Measurements from ENCODE around the gene CTNNA3.

CTNNA3 gene

GRCh38 chr10:66273966-66274519 lies 1422.0 kb downstream of the CTNNA3 start:
- DNase-seq (ENCODE audit: low read depth, low spot score), result no peak
- H3K4me3 ChIP-seq (ENCODE audit: low read depth, low read length), result no peak overlapping the region
- in situ Hi-C loops (cut with HindIII; ENCODE audit: low sequenced_read_pairs), result no loop called here
- no peak for TF ChIP-seq CTCF (IDR thresholded peaks at IDR 0.05; ENCODE audit: low read depth, low read length)

GRCh38 chr10:66265398-66265797 lies 1430.6 kb downstream of the CTNNA3 start:
- in situ Hi-C loops (cut with HindIII; ENCODE audit: low sequenced_read_pairs), result no loop called here
- TF ChIP-seq CTCF (IDR thresholded peaks at IDR 0.05; ENCODE audit: low read depth, low read length), result no peak
- no peak overlapping the region for H3K4me3 ChIP-seq (ENCODE audit: low read depth, low read length)
- DNase-seq (ENCODE audit: low read depth, low spot score), result no peak

GRCh38 chr10:66259836-66260235 lies 1436.2 kb downstream of the CTNNA3 start:
- H3K4me3 ChIP-seq (ENCODE audit: low read depth, low read length), result no peak overlapping the region
- no peak for TF ChIP-seq CTCF (IDR thresholded peaks at IDR 0.05; ENCODE audit: low read depth, low read length)
- in situ Hi-C loops (cut with HindIII; ENCODE audit: low sequenced_read_pairs), result no loop called here
- no peak for DNase-seq (ENCODE audit: low read depth, low spot score)

GRCh38 chr10:66258693-66259092 lies 1437.3 kb downstream of the CTNNA3 start:
- no peak overlapping the region for H3K4me3 ChIP-seq (ENCODE audit: low read depth, low read length)
- TF ChIP-seq CTCF (IDR thresholded peaks at IDR 0.05; ENCODE audit: low read depth, low read length), result no peak
- in situ Hi-C loops (cut with HindIII; ENCODE audit: low sequenced_read_pairs), result no loop called here
- no peak for DNase-seq (ENCODE audit: low read depth, low spot score)

- in situ Hi-C loops (cut with HindIII; ENCODE audit: low sequenced_read_pairs), result no loop called here
- DNase-seq (ENCODE audit: low read depth, low spot score), result no peak
- TF ChIP-seq CTCF (IDR thresholded peaks at IDR 0.05; ENCODE audit: low read depth, low read length), result no peak
- no peak overlapping the region for H3K4me3 ChIP-seq (ENCODE audit: low read depth, low read length)
These were observed 1438.2 kb downstream of the CTNNA3 start for GRCh38 chr10:66257801-66258200.

GRCh38 chr10:66252986-66253385 lies 1443.0 kb downstream of the CTNNA3 start:
- in situ Hi-C loops (cut with HindIII; ENCODE audit: low sequenced_read_pairs), result no loop called here
- no peak overlapping the region for H3K4me3 ChIP-seq (ENCODE audit: low read depth, low read length)
- DNase-seq (ENCODE audit: low read depth, low spot score), result no peak
- no peak for TF ChIP-seq CTCF (IDR thresholded peaks at IDR 0.05; ENCODE audit: low read depth, low read length)

- DNase-seq (ENCODE audit: low read depth, low spot score), result no peak
- H3K4me3 ChIP-seq (ENCODE audit: low read depth, low read length), result no peak overlapping the region
- in situ Hi-C loops (cut with HindIII; ENCODE audit: low sequenced_read_pairs), result no loop called here
- no peak for TF ChIP-seq CTCF (IDR thresholded peaks at IDR 0.05; ENCODE audit: low read depth, low read length)
These were observed 1449.8 kb downstream of the CTNNA3 start for GRCh38 chr10:66246177-66246576.
